UCSD-AML1 (cell line): ENCODE measurements around the gene MMP15.

ENCODE experiments used
- DNase-seq: peaks from one replicate; lab custom pipeline; 2025; ENCODE audit not compliant: unreplicated experiment; lab: John Stamatoyannopoulos, UW

MMP15 gene

GRCh38 chr16:58018803-58019202 lies 6.8 kb upstream of the MMP15 start:
- no peak for DNase-seq

- no peak for DNase-seq
Measured at GRCh38 chr16:58019866-58020538, 5.6 kb upstream of the MMP15 start.

- peak; percentile 47 for DNase-seq
Measured at GRCh38 chr16:58020628-58021521, 4.7 kb upstream of the MMP15 start.

GRCh38 chr16:58021661-58022551 lies 3.6 kb upstream of the MMP15 start:
- DNase-seq, result no peak

GRCh38 chr16:58022601-58023371 lies 2.8 kb upstream of the MMP15 start:
- peak; percentile 29 for DNase-seq

- DNase-seq, result no peak
Measured at GRCh38 chr16:58024486-58025350, 836 bp upstream of the MMP15 start.

GRCh38 chr16:58026139-58026704 lies 668 bp downstream of the MMP15 start:
- DNase-seq, result peak; percentile 59

- peak; percentile 59 for DNase-seq
Measured at GRCh38 chr16:58026705-58027160, 1.2 kb downstream of the MMP15 start.

GRCh38 chr16:58027161-58027915 lies 1.8 kb downstream of the MMP15 start:
- DNase-seq, result no peak

- no peak for DNase-seq
Measured at GRCh38 chr16:58027916-58028455, 2.4 kb downstream of the MMP15 start.

GRCh38 chr16:58028541-58029070 lies 3.1 kb downstream of the MMP15 start:
- DNase-seq, result peak; percentile 59

- no peak for DNase-seq
Measured at GRCh38 chr16:58029410-58029809, 3.9 kb downstream of the MMP15 start.

- DNase-seq, result no peak
Measured at GRCh38 chr16:58030136-58030840, 4.7 kb downstream of the MMP15 start.

- peak; percentile 57 for DNase-seq
Measured at GRCh38 chr16:58031016-58031800, 5.7 kb downstream of the MMP15 start.

- no peak for DNase-seq
Measured at GRCh38 chr16:58032710-58033293, 7.2 kb downstream of the MMP15 start.

GRCh38 chr16:58034128-58034685 lies 8.7 kb downstream of the MMP15 start:
- DNase-seq, result no peak
